ENCODE data around the gene PDIA3. TPM values are rescaled to one million over a fixed set of nuclear protein-coding genes. Genes with fewer than 3 reads are reported as not detected.

PDIA3 gene
- total and polyA plus RNA-seq, 2 of the 13 experiments (the other 11 are each of a cell fraction or from before 2014, with no cell fraction given), result 238 to 433 TPM

GRCh38 chr15:43791993-43792760 is 45.9 kb downstream of the PDIA3 start, which contains the start of gene SERF2 (continued):
- no peak for TF ChIP-seq LRRFIP1 (CRISPR knock-in tag; conservative IDR thresholded peaks at IDR 0.05)
- TF ChIP-seq ETS1 (CRISPR knock-in tag; IDR thresholded peaks at IDR 0.05), result no peak; the same call in 1 of the 2 replicates
- no peak for TF ChIP-seq NR3C1 (CRISPR knock-in tag; IDR thresholded peaks at IDR 0.05)
- no peak for TF ChIP-seq ZNF703 (CRISPR knock-in tag; IDR thresholded peaks at IDR 0.05; ENCODE audit: borderline replicate concordance)
- no peak for TF ChIP-seq ZBTB44 (CRISPR knock-in tag; IDR thresholded peaks at IDR 0.05)
- TF ChIP-seq HNRNPUL1 (IDR thresholded peaks at IDR 0.05; ENCODE audit: low read depth, low read length), result no peak
- TF ChIP-seq GLI4 (CRISPR knock-in tag; IDR thresholded peaks at IDR 0.05; ENCODE audit: borderline replicate concordance), result no peak
- no peak for TF ChIP-seq ZNF33B (CRISPR knock-in tag; IDR thresholded peaks at IDR 0.05)
- no peak for TF ChIP-seq KDM6A (CRISPR knock-in tag; IDR thresholded peaks at IDR 0.05; ENCODE audit: low read depth)
- TF ChIP-seq CAMTA2 (CRISPR knock-in tag; IDR thresholded peaks at IDR 0.05; ENCODE audit: borderline replicate concordance), result peak; percentile 66; the same call in 1 of the 2 replicates
- TF ChIP-seq ZNF407 (CRISPR knock-in tag; IDR thresholded peaks at IDR 0.05; ENCODE audit: not compliant biosample characterization), result no peak
- TF ChIP-seq MYNN (CRISPR knock-in tag; IDR thresholded peaks at IDR 0.05; ENCODE audit: low read depth), result no peak
- TF ChIP-seq ISX (CRISPR knock-in tag; conservative IDR thresholded peaks at IDR 0.05), result no peak
- TF ChIP-seq NONO (IDR thresholded peaks at IDR 0.05), result no peak
- TF ChIP-seq NONO (CRISPR knock-in tag; conservative IDR thresholded peaks at IDR 0.05), result peak; percentile 40; the same call in 1 of the 2 replicates

All from HepG2 (cell line).